GM21381 (cell line): ENCODE results near the gene GARNL3.

ENCODE experiments used
- ATAC-seq: cut with Tn5 transposase; IDR thresholded peaks from one replicate; pipeline ENCODE4 v1.9.1; 2021; ENCODE audit warnings: mild to moderate bottlenecking, moderate library complexity; ENCODE audit not compliant: unreplicated experiment

Gene GARNL3

GRCh38 chr9:127264462-127265219 is at the start of gene GARNL3:
Gene GARNL3, plus strand, starts transcription at chr9:127264774. Its CDS starts 104 bp downstream, at chr9:127264878.
- no peak for ATAC-seq

GRCh38 chr9:127215268-127216209 is 49.0 kb upstream of the GARNL3 start:
- ATAC-seq: no peak

GRCh38 chr9:127216210-127216887 is 48.2 kb upstream of the GARNL3 start:
- ATAC-seq: no peak

- no peak for ATAC-seq
Measured at GRCh38 chr9:127216888-127217217, 47.7 kb upstream of the GARNL3 start.

- no peak for ATAC-seq
Measured at GRCh38 chr9:127218818-127219217, 45.8 kb upstream of the GARNL3 start.

DNA sequence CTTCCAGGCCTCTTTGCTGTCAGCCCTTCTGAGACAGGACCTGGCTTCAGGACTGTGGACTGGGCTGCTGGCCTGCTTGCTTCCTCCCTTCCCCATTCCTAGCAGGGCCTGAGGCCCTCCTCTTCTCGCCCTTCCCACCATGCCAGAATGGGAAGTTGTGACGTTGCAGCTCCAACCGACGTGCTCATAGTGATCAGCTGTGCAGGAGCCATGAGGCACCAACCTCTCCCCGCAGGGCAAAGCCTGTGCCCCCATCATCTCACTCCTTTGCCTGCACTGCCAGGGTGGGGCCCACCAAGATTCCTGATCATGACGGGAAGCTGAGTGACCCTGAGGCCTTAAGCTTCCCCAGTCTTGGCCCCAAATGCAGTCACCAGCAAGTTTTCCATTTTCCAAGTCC is 45.1 kb upstream of the GARNL3 start:
- ATAC-seq: no peak

DNA sequence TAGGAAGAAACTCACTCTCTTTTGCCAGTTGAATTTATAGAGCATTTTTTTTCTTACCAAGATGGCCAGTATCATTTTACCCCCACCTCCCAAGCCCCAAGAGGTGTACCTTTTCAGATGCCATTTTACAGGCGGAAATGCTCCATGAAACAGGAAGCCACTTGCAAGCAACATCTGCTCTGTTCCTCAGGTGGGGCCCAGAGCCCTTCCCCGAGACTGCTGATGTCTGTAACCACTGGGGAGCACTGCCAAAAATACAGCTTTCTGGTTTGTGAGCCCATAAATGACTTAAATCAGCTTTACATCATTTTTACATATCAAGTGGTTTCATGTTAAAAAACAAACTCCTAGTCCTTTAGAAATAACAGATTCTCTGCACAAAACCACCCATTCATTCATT is 42.9 kb upstream of the GARNL3 start:
- ATAC-seq: no peak

DNA sequence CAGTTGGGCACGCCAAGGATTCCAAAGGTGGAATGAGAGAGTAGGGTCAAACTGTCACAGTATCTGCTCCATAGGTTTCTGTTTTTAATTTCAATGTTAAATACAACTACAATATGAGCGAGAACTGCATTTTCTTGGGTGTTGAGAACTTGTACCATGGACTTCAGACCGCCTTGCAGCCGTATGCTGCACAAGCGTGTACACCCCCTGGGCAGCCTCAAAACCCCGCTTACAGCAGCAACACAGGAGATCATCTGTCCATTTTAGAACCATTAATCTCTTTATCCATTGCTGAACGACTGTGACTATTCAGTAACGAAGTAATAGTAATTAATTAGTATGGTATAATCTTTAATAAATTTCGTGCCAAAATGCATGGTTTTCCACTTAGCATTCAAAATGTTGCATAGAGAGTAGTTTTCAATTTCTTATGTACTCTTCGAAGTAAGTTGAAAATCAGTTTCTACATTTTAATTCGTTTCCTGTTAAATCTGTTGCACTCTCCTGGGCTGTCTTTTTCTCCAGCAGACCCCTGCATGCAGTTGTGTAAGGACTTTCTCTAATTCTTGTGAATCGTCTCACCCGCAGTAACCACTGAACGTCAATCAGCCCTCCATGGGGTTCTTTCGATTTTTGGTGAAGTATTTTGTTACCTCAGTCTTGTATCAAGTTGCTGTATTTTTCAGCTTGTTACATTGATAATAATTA is 42.0 kb upstream of the GARNL3 start:
- no peak for ATAC-seq

DNA sequence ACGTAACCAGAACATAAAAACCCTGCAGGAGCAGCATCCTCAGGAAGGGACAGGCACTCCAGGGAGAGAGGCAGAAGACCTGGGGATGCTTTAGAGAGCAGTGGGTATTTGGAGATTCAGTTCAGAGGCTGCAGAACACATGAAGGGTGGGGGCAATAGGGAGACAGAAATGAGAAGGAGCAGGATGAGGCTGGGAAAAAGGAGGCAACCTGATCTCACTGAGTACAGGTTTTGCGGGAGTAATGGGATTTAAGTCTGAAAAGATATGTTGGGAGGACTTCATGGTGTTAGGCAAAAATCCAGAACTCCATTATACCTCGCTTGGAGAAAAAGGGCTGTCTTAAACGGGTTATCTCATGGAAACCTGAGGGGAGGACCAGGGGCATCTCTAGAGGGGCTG is 41.3 kb upstream of the GARNL3 start:
- no peak for ATAC-seq

GRCh38 chr9:127223810-127224177 is 40.8 kb upstream of the GARNL3 start:
- no peak for ATAC-seq

DNA sequence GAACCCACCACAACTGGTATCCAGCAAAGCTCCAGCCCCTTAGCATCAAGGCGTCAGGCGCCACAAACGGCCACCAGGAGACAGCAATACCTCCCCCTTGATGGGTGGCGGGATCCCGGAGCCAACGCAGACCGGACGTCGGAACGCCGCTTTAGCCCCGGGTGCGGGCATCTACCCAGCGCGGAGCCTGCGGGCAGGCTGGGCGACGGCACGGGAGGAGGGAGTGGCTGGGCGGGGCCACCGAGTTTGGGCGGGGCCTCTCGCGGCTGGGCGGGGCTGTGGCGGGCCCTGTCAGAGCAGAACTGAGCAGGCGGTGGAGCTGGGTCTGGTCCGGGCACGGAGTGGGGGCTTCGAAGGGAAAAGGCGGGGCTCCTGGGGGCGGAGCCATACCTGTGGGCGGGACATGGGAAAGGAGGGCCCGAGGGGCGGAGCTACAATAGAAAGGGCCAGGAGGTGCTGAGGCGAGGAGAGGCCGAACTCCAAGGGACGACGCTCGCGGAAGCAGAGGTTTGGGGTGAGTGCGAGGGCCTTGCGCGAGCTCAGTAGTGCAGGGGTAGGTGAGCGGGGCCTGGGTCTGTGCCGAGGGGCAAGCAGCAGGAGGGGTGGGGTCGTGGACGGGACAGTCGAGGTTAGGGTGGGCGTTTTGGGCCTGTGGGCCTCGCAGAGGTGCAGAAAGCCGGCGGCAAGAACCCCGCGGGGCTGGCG is 40.2 kb upstream of the GARNL3 start:
- peak; percentile 53 for ATAC-seq

- ATAC-seq: peak; percentile 47
Measured at GRCh38 chr9:127224883-127225739, 39.5 kb upstream of the GARNL3 start.

- no peak for ATAC-seq
Measured at GRCh38 chr9:127225801-127226625, 38.6 kb upstream of the GARNL3 start.

- no peak for ATAC-seq
Measured at GRCh38 chr9:127229691-127230417, 34.7 kb upstream of the GARNL3 start.

- ATAC-seq: no peak
Measured at GRCh38 chr9:127231666-127232065, 32.9 kb upstream of the GARNL3 start.

DNA sequence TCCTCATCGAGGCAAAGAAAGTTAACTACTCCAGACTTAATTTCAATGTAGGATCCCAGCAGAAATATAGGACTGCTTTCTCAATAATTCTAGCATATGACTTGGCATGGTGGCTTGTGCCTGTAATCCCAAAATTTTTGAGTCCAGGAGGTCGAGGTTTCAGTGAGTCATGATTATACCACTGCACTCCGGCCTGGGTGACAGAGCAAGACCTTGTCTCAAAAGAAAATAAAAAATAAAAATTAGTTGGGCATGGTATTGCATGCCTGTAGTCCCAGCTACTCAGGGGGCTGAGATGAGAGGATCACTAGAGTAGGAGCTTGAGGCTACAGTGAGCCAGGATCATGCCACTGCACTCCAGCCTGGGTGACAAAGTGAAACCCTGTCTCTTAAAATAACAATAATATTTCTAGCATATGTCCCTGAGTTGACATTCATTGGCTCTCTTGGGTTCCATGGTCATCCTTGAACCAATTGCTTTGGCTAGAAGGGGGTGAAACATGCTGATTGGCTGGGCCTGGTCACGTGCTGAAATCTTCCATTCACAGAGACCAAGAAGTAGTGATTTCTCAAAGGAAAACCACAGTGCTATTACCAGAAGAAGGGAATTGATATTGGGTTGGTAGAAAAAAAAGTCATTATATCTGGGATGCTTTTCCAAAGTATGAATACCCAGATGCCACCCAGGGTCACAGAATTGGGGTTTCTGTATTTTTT is 31.6 kb upstream of the GARNL3 start:
- ATAC-seq: no peak

- no peak for ATAC-seq
Measured at GRCh38 chr9:127233550-127233949, 31.0 kb upstream of the GARNL3 start.
